Measurements from ENCODE around the gene UQCC2.
A peak's percentile ranks its signal among the peaks of the same experiment; 100 is the strongest.

The UQCC2 gene

GRCh38 chr6:33705268-33705885, 6.1 kb downstream of the UQCC2 start:
- DNase-seq, result no peak

- DNase-seq, result no peak
These were observed 7.1 kb downstream of the UQCC2 start for GRCh38 chr6:33704215-33705066.

- DNase-seq, result peak; percentile 23
These were observed 9.0 kb downstream of the UQCC2 start for GRCh38 chr6:33702345-33702977.

- peak; percentile 82 for DNase-seq
These were observed 11.0 kb downstream of the UQCC2 start for GRCh38 chr6:33700391-33701050.

GRCh38 chr6:33699739-33700138, 11.8 kb downstream of the UQCC2 start:
- DNase-seq, result no peak

- DNase-seq, result no peak
These were observed 12.4 kb downstream of the UQCC2 start for GRCh38 chr6:33699131-33699530.

- DNase-seq, result peak; percentile 20
These were observed 13.0 kb downstream of the UQCC2 start for GRCh38 chr6:33698494-33698893.

- DNase-seq, result no peak
These were observed 13.7 kb downstream of the UQCC2 start for GRCh38 chr6:33697845-33698244.

GRCh38 chr6:33696548-33697518, 14.7 kb downstream of the UQCC2 start:
- peak; percentile 60 for DNase-seq

- DNase-seq, result no peak
These were observed 15.4 kb downstream of the UQCC2 start for GRCh38 chr6:33696076-33696475.

GRCh38 chr6:33695451-33695887, 16.0 kb downstream of the UQCC2 start:
- DNase-seq, result no peak

GRCh38 chr6:33694977-33695376, 16.5 kb downstream of the UQCC2 start:
- no peak for DNase-seq

GRCh38 chr6:33694401-33694931, 17.0 kb downstream of the UQCC2 start:
- DNase-seq, result peak; percentile 78

GRCh38 chr6:33693186-33694105, 18.1 kb downstream of the UQCC2 start:
- DNase-seq, result no peak

GRCh38 chr6:33692760-33693158, 18.7 kb downstream of the UQCC2 start:
- peak; percentile 73 for DNase-seq

- no peak for DNase-seq
These were observed 19.3 kb downstream of the UQCC2 start for GRCh38 chr6:33692078-33692759.

GRCh38 chr6:33691456-33692077, 19.9 kb downstream of the UQCC2 start:
- DNase-seq, result no peak

- DNase-seq, result no peak
These were observed 20.7 kb downstream of the UQCC2 start for GRCh38 chr6:33690766-33691165.

- no peak for DNase-seq
These were observed 21.6 kb downstream of the UQCC2 start for GRCh38 chr6:33689879-33690278.

- DNase-seq, result no peak
These were observed 22.4 kb downstream of the UQCC2 start for GRCh38 chr6:33689148-33689494.
